GM18508 (cell line): ENCODE measurements around the gene GAA.
A peak's percentile ranks its signal among the peaks of the same experiment; 100 is the strongest.
"Not testable (repeated sequence)": the region's sequence is repeated elsewhere in the genome, so short reads cannot be mapped to it uniquely, and the experiment has no call there.

Experiments used
- ATAC-seq: cut with Tn5 transposase; IDR thresholded peaks from one replicate; pipeline ENCODE4 v1.9.1; 2021; ENCODE audit warnings: moderate number of reproducible peaks; ENCODE audit not compliant: insufficient read depth, unreplicated experiment

The GAA gene

DNA sequence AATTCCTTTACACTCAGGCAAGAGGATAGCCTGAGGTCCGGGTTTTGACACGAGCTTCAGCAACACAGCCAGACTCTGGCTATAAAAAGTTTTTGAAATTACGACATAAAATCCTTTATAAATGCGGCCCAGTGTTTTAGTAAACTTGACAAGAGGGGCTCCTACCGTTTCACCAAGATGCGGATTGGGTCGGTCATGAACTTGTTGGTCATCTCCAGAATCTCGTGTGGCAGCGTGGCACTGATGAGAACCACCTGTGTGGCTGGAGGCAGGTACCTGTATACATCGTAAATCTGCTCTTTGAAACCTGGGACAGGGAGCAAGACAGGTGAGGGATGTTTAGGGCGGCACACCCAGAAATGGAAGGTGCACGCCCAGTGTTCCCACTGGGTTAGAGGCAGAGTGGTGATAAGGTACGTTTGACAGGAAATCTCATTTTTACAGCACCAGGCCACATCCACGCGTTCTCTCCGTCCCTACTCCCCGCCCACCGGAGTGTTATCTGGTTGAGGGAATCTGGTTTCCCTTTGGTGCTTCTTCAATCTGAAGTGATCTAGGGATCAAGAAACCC, 37.6 kb downstream of the GAA start:
- no peak for ATAC-seq

DNA sequence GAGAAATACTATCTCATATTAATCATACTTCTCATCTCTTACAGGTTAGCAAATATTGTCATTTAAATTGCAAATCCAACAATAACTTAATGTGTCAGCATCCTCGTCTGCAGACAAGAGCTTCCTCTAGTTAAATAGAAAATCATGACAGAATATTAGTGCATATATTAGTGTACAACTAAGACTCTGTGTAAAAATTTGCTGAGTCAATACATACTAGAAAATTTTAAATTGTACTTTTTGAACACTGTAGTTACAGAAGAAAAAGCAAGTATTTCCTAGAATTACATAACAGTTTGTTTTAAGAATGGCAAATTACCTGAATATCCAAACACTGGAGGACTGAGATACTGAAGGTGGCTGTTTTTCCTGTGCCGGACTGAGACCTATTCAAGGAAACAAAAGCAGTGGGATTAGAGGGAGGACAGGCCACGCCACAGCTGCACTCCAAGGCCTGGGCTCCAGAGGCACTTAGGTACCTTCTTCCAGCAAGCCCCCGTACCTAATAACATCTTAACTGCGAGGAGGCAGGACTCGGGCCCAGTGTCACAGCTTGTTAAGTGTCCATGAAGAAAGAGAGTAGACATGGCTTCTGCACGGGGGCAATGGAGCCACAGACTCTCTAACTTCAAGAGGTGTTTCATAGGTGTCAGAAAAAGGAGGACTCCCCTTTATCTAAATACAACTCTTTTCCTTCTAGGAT, 40.2 kb downstream of the GAA start:
- ATAC-seq, result no peak

- no peak for ATAC-seq
These were observed 41.5 kb downstream of the GAA start for GRCh38 chr17:80142929-80143328.

DNA sequence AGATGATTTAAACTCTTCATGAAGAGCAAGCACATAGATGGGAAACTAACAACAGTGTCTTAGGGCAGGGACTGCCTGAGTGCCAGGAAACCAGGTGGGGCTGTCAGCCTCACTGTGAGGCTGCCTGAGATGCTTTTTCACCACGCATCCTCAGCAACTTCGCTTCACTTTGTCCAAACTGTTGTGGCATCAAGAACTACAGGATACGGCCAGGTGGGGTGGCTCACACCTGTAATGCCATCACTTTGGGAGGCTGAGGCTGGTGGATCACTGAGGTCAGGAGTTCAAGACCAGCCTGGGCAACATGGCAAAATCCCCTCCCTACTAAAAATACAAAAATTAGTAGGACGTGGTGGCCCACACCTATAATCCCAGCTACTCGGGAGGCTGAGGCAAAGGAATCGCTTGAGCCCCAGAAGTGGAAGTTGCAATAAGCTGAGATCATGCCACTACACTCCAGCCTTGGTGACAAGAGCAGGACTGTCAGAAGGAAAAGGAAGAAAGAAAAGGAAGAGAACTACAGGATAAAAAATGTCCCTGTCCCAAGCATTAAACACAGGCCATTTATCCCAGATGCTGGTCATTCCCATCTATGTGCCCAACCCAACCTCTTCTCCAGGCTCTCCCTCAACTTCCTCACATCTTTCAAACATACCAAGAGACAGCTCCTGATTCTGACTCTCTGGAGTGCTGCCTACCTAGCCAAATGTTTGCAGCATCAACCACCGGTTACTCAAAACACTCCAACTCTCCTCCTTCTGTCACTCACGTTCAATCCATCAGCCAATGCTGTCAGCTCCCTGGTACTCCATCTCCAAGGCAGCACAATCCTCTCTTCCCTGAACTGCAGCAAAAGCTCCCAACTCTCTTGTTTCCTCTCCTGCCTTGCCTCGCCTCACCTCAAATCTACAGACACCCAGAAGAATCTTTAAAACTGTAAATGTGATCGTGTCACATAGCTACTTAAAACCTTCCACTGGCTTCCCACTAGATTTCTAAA, 44.0 kb downstream of the GAA start:
- no peak for ATAC-seq

DNA sequence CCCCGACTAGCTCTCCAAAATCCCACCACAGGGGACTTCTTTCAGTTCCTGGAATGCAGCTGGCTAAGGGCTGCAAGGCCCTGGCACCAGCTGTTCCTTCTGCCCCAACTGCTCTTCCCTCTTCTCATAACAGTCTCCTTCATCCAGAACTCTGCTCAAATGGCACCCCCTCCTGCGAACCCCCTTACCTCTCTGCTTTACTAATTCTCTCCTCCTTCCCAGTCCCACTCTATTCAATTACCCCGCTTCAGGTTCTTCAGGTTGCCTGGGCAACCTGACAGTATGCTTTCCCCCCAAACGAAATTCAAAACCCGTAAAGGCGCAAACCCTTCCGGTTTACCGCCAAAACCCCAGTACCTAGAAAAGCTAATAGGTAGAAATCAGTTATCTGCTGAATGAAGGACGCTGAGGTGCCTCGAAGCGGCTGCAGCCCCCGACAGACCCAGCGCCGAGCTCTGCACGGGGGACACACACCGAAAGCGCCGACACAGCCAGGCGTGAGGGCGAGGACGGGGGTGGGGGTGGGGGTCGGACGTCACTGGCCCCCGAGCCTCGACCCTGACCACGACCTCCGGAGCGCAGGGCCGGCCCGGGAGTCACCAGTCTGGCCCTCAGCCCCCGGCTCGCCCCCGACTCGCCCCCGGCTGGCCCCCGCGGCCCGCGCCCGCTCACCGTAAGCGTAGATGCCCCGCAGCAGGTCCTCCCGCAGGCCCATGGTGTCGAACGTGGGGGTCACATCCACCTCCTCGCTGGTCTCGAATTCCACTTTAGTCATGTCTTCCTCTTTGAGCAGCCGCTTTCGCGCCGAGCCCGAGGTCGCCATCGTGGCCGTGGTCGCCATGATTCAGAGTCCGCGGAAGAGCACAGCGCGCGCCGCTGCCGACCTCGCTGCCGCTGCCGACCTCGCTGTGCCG, 45.0 kb downstream of the GAA start:
- ATAC-seq, result peak; percentile 16

DNA sequence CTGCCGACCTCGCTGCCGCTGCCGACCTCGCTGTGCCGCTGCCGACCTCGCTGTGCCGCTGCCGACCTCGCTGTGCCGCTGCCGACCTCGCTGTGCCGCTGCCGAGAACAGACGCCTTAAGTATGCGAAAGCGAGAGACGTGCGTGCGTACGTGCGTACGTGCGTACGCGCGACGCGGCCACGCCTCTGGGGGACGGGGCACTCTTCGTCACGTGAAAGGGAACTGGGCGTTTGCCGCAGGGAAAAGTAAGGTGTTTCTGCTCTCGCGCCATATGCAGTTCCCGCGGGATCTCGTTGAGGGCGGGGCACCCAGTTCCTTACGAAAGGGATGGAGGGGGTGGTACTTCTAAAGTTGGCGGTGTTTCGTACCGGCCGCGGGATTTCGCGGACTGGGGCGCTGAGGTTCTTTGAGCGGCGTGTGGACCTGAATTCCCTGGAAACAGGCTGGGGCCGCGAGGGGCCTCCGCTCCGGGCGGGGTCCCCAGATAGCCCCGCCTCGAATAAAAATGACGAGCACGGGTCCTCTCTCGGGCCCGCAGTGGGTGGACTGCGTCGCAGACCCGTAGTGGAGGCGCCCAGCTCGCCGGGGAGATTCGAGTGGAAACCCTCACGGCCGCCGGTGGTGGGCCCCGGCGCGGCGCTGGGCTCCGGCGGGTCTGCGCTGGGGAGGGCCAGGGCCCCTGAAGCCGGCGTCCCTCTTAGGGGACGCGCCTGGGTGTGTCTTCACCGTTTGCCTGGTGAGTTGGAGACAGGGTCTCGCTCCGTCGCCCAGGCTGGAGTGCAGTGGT, 45.8 kb downstream of the GAA start, which contains the start of gene EIF4A3:
Gene EIF4A3 (minus strand): TSS at position 94 of the 788 bp plus-strand sequence. CDS start 167 bp downstream, outside the sequence.
- ATAC-seq, result peak; percentile 52

DNA sequence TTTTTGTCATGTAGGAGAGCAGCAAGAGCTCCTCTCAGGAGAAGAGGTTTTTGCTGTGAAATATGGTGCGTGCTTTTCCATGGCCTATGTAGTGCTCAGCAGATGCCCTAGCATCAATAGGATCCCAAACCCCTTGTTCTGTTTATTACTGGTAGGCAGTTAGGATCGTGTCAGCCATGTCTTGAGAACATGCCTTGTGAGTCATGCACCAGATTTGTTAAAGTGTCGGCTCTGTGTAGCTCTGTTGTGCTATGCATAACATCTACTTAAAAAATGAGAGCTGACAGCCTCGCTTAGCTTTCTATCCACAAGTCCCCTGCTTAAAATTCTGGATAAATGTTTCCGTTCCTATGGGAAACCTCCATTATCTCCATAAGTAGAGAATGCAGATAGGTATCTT, 50.0 kb downstream of the GAA start:
- ATAC-seq, result no peak

- ATAC-seq, result no peak
These were observed 50.8 kb downstream of the GAA start for GRCh38 chr17:80152081-80152702.

GRCh38 chr17:80153004-80153403, 51.6 kb downstream of the GAA start:
- peak; percentile 53 for ATAC-seq

- no peak for ATAC-seq
These were observed 52.8 kb downstream of the GAA start for GRCh38 chr17:80154166-80154565.

- ATAC-seq, result not testable (repeated sequence)
These were observed 54.2 kb downstream of the GAA start for GRCh38 chr17:80155600-80155999.

GRCh38 chr17:80158846-80159245, 57.5 kb downstream of the GAA start:
- no peak for ATAC-seq

DNA sequence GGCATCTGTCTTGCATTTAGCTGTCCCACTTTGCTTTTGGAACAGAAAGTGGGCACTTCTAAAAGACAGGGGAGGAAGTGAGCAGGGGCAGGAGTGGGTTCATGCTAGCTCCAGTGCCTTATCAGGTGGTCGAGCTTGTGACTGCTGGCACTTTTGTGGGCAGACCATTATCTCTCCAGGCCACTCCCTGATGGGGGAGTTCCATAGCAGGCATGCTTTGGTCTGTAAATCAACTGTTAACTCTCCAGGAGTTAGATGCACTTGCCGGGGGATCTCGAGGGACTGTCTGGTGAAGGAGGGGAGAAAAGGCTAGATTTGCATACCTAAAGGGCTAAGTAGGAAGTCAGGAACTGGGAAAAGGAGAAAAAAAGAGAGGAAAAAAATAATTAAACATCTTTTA, 59.2 kb downstream of the GAA start:
- ATAC-seq, result no peak

DNA sequence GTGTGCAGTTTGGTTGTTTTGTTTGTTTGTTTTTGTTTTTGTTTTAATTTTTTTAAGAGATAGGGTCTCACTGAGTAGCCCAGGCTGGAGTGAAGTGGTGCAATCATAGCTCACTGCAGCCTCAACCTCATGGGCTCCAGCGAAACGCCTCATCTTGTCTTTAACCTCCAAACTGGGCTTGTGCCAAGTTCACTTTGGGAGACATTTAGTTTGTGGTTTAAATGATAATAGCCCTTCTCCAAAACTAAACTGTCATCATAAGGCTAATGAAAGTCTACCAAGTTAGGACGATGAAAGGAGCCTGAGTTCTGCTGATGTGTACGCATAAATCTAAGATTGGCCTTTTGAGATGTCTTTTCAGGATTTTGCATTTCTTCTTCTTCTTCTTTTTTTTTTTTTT, 62.0 kb downstream of the GAA start:
- ATAC-seq, result no peak

DNA sequence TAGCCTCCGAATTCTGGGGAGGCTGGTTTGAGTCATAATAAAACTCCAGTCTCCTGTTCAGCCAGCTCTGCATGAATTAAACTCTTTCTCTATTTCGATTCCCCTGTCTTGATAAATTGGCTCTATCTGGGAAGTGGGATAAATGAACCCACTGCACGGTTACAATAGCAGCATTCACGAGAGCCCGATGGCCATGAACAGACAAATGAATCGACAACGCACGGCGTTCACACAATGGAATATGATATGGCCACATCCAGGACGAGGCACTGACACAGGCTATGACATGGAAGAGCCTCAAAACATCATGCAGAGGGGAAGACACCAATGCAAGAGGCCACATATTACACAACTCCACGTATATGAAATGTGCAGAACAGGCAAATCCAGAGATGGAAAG, 62.8 kb downstream of the GAA start:
- ATAC-seq, result no peak

DNA sequence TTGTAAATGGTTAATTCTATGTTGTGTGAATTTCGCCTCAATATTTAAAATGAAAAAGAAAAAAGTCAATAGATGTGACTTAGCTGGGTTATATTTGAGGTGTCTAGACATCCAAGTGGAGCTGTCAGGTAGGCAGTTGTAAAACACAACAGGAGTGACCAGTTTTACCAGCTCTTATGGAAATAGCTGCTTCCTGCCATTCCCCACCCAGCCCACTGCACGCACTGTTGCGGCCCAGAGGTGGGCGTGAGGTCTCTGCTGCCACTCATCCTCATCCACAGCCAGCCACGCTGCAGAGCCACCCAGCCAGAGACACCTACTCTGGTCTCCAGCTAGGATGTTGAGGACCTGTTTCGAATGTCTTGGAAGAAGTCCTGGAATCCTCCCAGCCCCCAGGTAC, 65.1 kb downstream of the GAA start:
- ATAC-seq, result no peak

GRCh38 chr17:80168371-80168770, 67.0 kb downstream of the GAA start:
- ATAC-seq, result no peak

- no peak for ATAC-seq
These were observed 67.7 kb downstream of the GAA start for GRCh38 chr17:80169107-80169506.
